Fibroblast of lung (primary cell): ENCODE results near the gene FAR1.

Experiments used
- EZH2 ChIP-seq: IDR thresholded peaks from 2 replicates; pipeline ENCODE4 v1.5.1; 2012; ENCODE audit warnings: low read length, control low read depth, mild to moderate bottlenecking; ENCODE audit errors: missing control alignments
- TF ChIP-seq, protein P1 (sequence below), 2 donors: IDR thresholded peaks in 1 of 2; conservative IDR thresholded peaks in 1 of 2; 1 replicate in 1 of 2; 2 replicates in 1 of 2; pipeline ENCODE4 v1.5.1; 2011 to 2012; ENCODE audit warnings: low read length in 2 of 2, control low read depth in 1 of 2, inconsistent platforms in 1 of 2, low read depth in 1 of 2, mild to moderate bottlenecking in 1 of 2

DNA sequence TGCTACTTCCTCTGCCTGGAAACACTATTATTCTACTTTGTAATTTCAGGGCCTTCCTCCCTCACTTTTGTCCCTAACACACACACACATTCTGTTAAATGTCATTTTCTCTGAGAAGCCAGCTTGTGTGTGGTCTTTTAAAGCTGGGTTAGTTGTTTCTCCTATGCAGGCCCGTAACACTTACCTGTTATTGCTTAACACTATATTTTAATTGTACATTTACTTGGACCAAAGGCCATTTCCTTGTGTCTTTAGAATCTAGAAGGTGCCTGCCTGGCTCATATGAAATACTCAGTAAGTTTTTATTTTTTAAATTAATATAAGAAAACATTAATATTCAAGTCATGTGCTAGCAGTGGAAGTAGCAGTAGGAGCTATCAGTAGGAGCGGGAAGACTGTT is 30.6 kb downstream of the FAR1 start:
- TF ChIP-seq, protein P1, sequence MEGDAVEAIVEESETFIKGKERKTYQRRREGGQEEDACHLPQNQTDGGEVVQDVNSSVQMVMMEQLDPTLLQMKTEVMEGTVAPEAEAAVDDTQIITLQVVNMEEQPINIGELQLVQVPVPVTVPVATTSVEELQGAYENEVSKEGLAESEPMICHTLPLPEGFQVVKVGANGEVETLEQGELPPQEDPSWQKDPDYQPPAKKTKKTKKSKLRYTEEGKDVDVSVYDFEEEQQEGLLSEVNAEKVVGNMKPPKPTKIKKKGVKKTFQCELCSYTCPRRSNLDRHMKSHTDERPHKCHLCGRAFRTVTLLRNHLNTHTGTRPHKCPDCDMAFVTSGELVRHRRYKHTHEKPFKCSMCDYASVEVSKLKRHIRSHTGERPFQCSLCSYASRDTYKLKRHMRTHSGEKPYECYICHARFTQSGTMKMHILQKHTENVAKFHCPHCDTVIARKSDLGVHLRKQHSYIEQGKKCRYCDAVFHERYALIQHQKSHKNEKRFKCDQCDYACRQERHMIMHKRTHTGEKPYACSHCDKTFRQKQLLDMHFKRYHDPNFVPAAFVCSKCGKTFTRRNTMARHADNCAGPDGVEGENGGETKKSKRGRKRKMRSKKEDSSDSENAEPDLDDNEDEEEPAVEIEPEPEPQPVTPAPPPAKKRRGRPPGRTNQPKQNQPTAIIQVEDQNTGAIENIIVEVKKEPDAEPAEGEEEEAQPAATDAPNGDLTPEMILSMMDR (conservative IDR thresholded peaks at IDR 0.05 in 1 of 2, IDR thresholded peaks at IDR 0.05 in 1 of 2; ENCODE audit: low read depth in 1 of 2, low read length in 2 of 2): no peak
- no peak for TF ChIP-seq EZH2
